Mesodermal cell (in vitro differentiated cells): ENCODE measurements around the gene RAB24.

Experiments used
- H3K27ac ChIP-seq: 2 replicates; pipeline ENCODE4 v1.7.0; 2013; ENCODE audit warnings: mild to moderate bottlenecking, low read depth, low read length, moderate library complexity; ENCODE audit not compliant: severe bottlenecking
- H3K36me3 ChIP-seq: 2 replicates; pipeline ENCODE4 v1.7.1; 2013; ENCODE audit warnings: mild to moderate bottlenecking, low read length, moderate library complexity; ENCODE audit not compliant: control insufficient read depth, insufficient read depth
- H3K4me1 ChIP-seq: one replicate; pipeline ENCODE4 v1.7.1; 2013; ENCODE audit warnings: mild to moderate bottlenecking, low read length; ENCODE audit not compliant: insufficient read depth, control insufficient read depth, poor library complexity, severe bottlenecking
- H3K4me3 ChIP-seq: 2 replicates; pipeline ENCODE4 v1.7.0; 2013; ENCODE audit warnings: low read length, control low read depth, mild to moderate bottlenecking; ENCODE audit not compliant: insufficient read depth, poor library complexity, severe bottlenecking; ENCODE audit errors: extremely low read depth
- H3K9me3 ChIP-seq: 2 replicates; pipeline ENCODE4 v1.7.1; 2013; ENCODE audit warnings: mild to moderate bottlenecking, low read length, moderate library complexity; ENCODE audit not compliant: control insufficient read depth
- WGBS, 2 experiments: methylation state at CpG; one replicate each; pipeline ENCODE4 v1.1.5; 2013; ENCODE audit warnings: missing lambda C conversion rate in 2 of 2; ENCODE audit not compliant: insufficient coverage in 2 of 2; 5-methylcytosine and 5-hydroxymethylcytosine counted together

The RAB24 gene

GRCh38 chr5:177317959-177318377 lies 14.4 kb upstream of the RAB24 start:
- Histone ChIP-seq H3K36me3 (peaks cover 4% of the 10 kb centered on the region), H3K9me3 (no peaks in the 10 kb centered on the region), H3K4me3 (no peak overlapping the region), H3K27ac (no peak overlapping the region), H3K4me1 (peaks cover 2% of the 10 kb centered on the region)
- 38 to 39% methylated on average over 6 to 7 of the region's 7 CpGs for WGBS, 2 experiments

- 100% methylated on average over 1 of the region's 3 CpGs; no CpG with 5 or more reads in 1 of the 2 experiments for WGBS, 2 experiments
- Histone ChIP-seq H3K27ac (no peak overlapping the region), H3K9me3 (no peaks in the 10 kb centered on the region), H3K4me3 (no peak overlapping the region), H3K36me3 (peaks cover 4% of the 10 kb centered on the region), H3K4me1 (peaks cover 5% of the 10 kb centered on the region)
Measured at GRCh38 chr5:177316005-177316404, 12.5 kb upstream of the RAB24 start.

GRCh38 chr5:177315411-177315810 lies 11.9 kb upstream of the RAB24 start:
- Histone ChIP-seq H3K9me3 (no peaks in the 10 kb centered on the region), H3K4me1 (peaks cover 5% of the 10 kb centered on the region), H3K27ac (no peak overlapping the region), H3K4me3 (no peak overlapping the region), H3K36me3 (peaks cover under 1% of the 10 kb centered on the region)
- 88 to 92% methylated on average over 4 to 5 of the region's 7 CpGs for WGBS, 2 experiments

GRCh38 chr5:177314376-177315342 lies 11.1 kb upstream of the RAB24 start:
- H3K4me3 ChIP-seq: no peak overlapping the region
- 92 to 95% methylated on average over 9 to 14 of the region's 18 CpGs for WGBS, 2 experiments
- no peaks in the 10 kb centered on the region for H3K36me3 ChIP-seq
- H3K4me1 ChIP-seq: peaks cover 5% of the 10 kb centered on the region
- no peak overlapping the region for H3K27ac ChIP-seq
- no peaks in the 10 kb centered on the region for H3K9me3 ChIP-seq

- Histone ChIP-seq H3K36me3 (peaks cover 9% of the 10 kb centered on the region), H3K4me1 (peaks cover 5% of the 10 kb centered on the region), H3K27ac (no peak overlapping the region), H3K4me3 (no peak overlapping the region), H3K9me3 (no peaks in the 10 kb centered on the region)
- 94 to 97% methylated on average over 11 to 12 of the region's 15 CpGs for WGBS, 2 experiments
Measured at GRCh38 chr5:177313561-177314259, 10.2 kb upstream of the RAB24 start.

GRCh38 chr5:177312649-177313181 lies 9.2 kb upstream of the RAB24 start:
- H3K36me3 ChIP-seq: peaks cover 17% of the 10 kb centered on the region
- WGBS, 2 experiments: 11% methylated on average over 16 to 19 of the region's 19 CpGs
- H3K9me3 ChIP-seq: no peaks in the 10 kb centered on the region
- H3K4me1 ChIP-seq: peaks cover 5% of the 10 kb centered on the region
- peak overlapping the region; percentile 56 for H3K4me3 ChIP-seq
- peak overlapping the region; percentile 45 for H3K27ac ChIP-seq

- H3K27ac ChIP-seq: peak within 1 kb of the TSS; percentile 90
- peaks cover 19% of the 10 kb centered on the region for H3K36me3 ChIP-seq
- WGBS, 2 experiments: 1% methylated on average over 50 to 67 of the region's 78 CpGs
- no peaks in the 10 kb centered on the region for H3K9me3 ChIP-seq
- peaks cover 5% of the 10 kb centered on the region for H3K4me1 ChIP-seq
- H3K4me3 ChIP-seq: peak within 1 kb of the TSS; percentile 56
Measured at GRCh38 chr5:177311723-177312648, 8.5 kb upstream of the RAB24 start, which contains the start of gene MXD3. MXD3 (minus strand) TSS chr5:177311898; CDS start chr5:177311830, 68 bp downstream.

- WGBS, 2 experiments: 0 to 1% methylated on average over 22 to 23 of the region's 23 CpGs
- H3K4me3 ChIP-seq: peak overlapping the region; percentile 56
- peaks cover 5% of the 10 kb centered on the region for H3K4me1 ChIP-seq
- H3K36me3 ChIP-seq: peaks cover 23% of the 10 kb centered on the region
- no peaks in the 10 kb centered on the region for H3K9me3 ChIP-seq
- no peak overlapping the region for H3K27ac ChIP-seq
Measured at GRCh38 chr5:177311392-177311722, 7.8 kb upstream of the RAB24 start.

- H3K27ac ChIP-seq: no peak overlapping the region
- no peaks in the 10 kb centered on the region for H3K9me3 ChIP-seq
- peaks cover 5% of the 10 kb centered on the region for H3K4me1 ChIP-seq
- H3K4me3 ChIP-seq: peak overlapping the region; percentile 56
- H3K36me3 ChIP-seq: peaks cover 27% of the 10 kb centered on the region
- WGBS, 2 experiments: 28 to 29% methylated on average over 10 to 12 of the region's 20 CpGs
Measured at GRCh38 chr5:177310757-177311391, 7.4 kb upstream of the RAB24 start.
